NCI-H2107 treated with DMSO at 0.1 percent for 48 hours (cell line): ENCODE results near the gene ABCG2.

Source experiments
- DNase-seq: peaks from one replicate; lab custom pipeline; 2025; ENCODE audit not compliant: unreplicated experiment; lab: John Stamatoyannopoulos, UW

Gene ABCG2

DNA sequence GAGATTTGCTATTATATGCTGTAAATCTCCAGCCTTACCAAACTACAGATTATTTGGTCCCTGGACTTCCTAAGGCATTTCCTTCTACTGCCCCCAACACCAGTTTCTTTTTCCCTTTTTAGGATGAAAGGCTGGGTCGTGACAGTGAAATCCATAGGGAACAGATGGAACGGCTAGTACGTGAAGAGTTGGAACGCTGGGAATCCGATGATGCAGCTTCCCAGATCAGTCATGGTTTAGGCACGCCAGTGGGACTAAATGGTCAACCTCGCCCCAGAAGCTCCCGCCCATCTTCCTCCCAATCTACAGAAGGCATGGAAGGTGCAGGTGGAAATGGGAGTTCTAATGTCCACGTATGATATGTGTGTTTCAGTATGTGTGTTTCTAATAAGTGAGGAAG lies 83.1 kb downstream of the ABCG2 start:
- no peak for DNase-seq

DNA sequence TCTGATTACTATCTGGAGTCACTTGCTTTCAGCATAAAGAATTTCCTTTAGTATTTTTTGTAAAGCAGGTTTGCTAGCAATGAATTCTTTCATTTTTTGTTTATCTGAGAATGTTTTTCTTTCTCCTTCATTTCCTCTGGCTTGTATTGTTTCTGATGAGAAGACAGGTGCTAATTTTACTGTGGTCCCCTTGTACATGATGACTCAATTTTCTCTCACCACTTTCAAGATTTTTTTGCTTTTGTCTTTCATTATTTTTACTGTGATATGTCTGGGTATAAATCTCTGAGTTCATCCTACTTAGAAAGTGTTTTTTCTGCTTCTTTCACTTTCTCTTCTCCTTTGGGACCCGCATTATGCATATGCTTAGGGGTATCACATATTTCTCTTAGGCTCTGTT lies 88.4 kb downstream of the ABCG2 start:
- no peak for DNase-seq

GRCh38 chr4:88064410-88064809 lies 94.0 kb downstream of the ABCG2 start:
- DNase-seq, result no peak

DNA sequence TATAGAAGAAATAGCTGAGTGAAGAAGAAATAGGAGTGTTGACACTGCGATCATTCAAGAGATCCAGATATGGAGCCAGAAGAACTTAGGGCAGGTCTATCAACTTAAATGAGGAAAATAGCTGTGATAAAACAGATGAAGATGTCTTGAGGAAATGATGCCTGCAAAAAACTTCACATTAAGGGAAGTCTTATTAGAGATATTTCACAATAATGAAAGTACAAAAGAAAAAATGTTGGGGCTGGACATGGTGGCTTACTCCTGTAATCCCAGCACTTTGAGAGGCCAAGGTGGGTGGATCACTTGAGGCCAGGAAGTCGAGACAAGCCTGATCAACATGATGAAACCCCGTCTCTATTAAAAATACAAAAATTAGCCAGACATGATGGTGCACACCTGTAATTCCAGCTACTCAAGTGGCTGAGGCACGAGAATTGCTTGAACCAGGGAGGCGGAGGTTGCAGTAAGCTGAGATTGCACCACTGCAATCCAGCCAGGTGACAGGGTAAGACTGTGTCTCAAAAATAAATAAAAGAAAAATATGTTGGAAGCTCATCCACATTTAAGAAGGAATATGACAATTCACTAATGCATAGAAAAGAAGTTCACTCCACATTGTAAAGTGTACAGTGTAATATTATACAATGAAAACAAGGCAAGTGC lies 94.7 kb downstream of the ABCG2 start:
- DNase-seq, result no peak

- DNase-seq, result no peak
Measured at GRCh38 chr4:88062843-88063242, 95.6 kb downstream of the ABCG2 start.

GRCh38 chr4:88062311-88062710 lies 96.1 kb downstream of the ABCG2 start:
- DNase-seq, result no peak

GRCh38 chr4:88060431-88060830 lies 98.0 kb downstream of the ABCG2 start:
- no peak for DNase-seq

- no peak for DNase-seq
Measured at GRCh38 chr4:88059766-88060165, 98.7 kb downstream of the ABCG2 start.

- DNase-seq, result no peak
Measured at GRCh38 chr4:88058295-88058694, 100.1 kb downstream of the ABCG2 start.

- peak; percentile 0 for DNase-seq
Measured at GRCh38 chr4:88054901-88055300, 103.5 kb downstream of the ABCG2 start.

- DNase-seq, result no peak
Measured at GRCh38 chr4:88054229-88054628, 104.2 kb downstream of the ABCG2 start.

DNA sequence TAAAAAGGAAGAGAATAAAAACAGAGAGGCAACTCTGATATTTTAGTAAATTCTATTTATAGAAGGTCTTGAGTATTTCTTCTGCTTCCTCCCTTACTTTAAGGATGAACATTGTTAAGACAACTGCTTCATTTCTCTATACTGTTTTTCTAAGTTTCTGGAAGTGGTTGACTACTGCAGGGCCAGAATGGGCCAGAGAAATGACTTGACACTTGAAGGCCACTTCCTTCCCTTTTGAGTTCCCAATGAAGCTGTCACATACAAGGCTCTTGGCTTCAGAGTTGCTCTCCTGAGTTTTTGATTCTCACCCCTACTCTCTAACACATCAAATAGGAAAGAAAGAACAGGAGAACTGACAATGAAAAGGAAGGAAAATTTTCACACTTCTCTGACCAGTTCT lies 113.4 kb downstream of the ABCG2 start:
- no peak for DNase-seq

DNA sequence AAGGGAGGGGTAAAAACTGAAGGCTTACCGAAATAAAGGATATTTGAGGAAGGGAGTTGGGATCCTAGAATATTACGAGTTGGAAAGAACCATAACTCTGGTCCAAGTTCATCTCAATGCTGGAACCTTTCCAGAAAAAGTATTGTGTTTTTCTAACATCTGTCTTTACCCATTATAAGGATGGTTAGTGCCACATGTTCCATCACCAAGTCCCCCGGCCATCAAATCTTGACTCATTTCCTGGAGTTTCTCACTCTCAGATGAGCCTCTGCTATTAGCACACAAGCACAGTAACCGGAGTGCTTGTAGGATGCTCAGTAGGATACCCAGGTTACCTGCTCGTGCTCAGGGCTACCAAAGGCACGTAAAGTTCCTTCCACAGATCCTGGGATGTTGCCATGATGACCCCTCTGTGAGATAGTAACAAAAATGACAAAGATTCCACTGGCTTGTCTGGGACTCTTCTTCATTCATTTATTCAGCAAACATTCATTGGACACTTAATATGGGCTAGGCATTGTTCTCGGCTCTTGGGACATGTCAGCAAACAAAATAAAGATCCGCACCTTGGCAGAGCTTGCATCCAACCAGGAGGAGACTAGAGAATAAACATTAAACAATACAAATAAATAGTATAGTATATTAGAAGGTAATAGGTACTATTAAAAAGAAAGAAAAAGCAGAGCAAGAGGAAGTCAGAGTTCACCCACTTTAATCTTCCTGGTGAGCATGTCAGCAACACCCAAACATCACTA lies 114.7 kb downstream of the ABCG2 start:
- no peak for DNase-seq

DNA sequence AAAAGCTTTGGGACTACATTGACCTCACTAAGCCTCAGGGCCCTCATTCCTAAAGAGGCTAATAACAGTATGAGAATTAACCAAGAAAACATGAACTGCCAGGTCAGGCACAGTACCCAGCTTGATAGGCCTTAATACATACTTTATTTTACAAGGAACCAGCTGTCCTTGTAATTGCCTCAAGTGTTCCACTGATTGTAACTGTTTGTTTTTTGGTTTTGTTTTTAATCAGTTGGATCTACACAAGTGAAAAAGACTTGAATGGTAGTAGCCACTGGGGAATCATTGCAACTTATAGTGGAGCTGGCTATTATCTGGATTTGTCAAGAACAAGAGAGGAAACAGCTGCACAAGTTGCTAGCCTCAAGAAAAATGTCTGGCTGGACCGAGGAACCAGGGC lies 115.4 kb downstream of the ABCG2 start:
- DNase-seq, result no peak

- no peak for DNase-seq
Measured at GRCh38 chr4:88041626-88042025, 116.8 kb downstream of the ABCG2 start.

- no peak for DNase-seq
Measured at GRCh38 chr4:88040707-88041106, 117.7 kb downstream of the ABCG2 start.
